ENCODE data around the gene FSIP1. TPM values are rescaled to one million over a fixed set of nuclear protein-coding genes. Genes with fewer than 3 reads are reported as not detected.

Gene FSIP1
- total RNA-seq, 1 experiment from 2014 or later, result 0.61 TPM

GRCh38 chr15:39692356-39693327 lies 90.0 kb downstream of the FSIP1 start:
- no peak overlapping the region for H3K27ac Mint-ChIP-seq
- peaks cover 21% of the 10 kb centered on the region for H3K4me1 Mint-ChIP-seq
- no peaks in the 10 kb centered on the region for H3K9me3 Mint-ChIP-seq
- CTCF ChIA-PET, result interaction anchor here (0.7 to 4.3 kb wide), 7 partner anchors 24 to 1129 kb away, joined by 3 to 53 read pairs (median 6); no protein-coding TSS in a partner anchor
- POLR2A ChIA-PET, result no interaction called here
- H3K27me3 Mint-ChIP-seq (ENCODE audit: low read depth), result no peaks in the 10 kb centered on the region
- ATAC-seq, result peak; percentile 93
- peak overlapping the region; percentile 3 for H3K4me3 Mint-ChIP-seq
- peak; percentile 29 for DNase-seq (ENCODE audit: low spot score)
- no peaks in the 10 kb centered on the region for H3K36me3 Mint-ChIP-seq
- TF ChIP-seq ZBTB21 (CRISPR knock-in tag; IDR thresholded peaks at IDR 0.05; ENCODE audit: borderline replicate concordance) (no peak), JAZF1 (CRISPR knock-in tag; IDR thresholded peaks at IDR 0.05) (no peak), ZNF317 (CRISPR knock-in tag; IDR thresholded peaks at IDR 0.05; ENCODE audit: borderline replicate concordance, low read depth) (no peak), IRF1 (CRISPR knock-in tag; IDR thresholded peaks at IDR 0.05) (no peak), SOX15 (CRISPR knock-in tag; IDR thresholded peaks at IDR 0.05) (no peak), TP53 (CRISPR knock-in tag; IDR thresholded peaks at IDR 0.05) (no peak), AFF4 (CRISPR knock-in tag; IDR thresholded peaks at IDR 0.05; ENCODE audit: borderline replicate concordance) (no peak), ELF4 (CRISPR knock-in tag; IDR thresholded peaks at IDR 0.05; ENCODE audit: low read depth) (no peak), NFATC4 (CRISPR knock-in tag; IDR thresholded peaks at IDR 0.05) (no peak), USF2 (CRISPR knock-in tag; IDR thresholded peaks at IDR 0.05) (no peak), E2F1 (CRISPR knock-in tag; IDR thresholded peaks at IDR 0.05) (no peak)
- TF ChIP-seq, protein P1, sequence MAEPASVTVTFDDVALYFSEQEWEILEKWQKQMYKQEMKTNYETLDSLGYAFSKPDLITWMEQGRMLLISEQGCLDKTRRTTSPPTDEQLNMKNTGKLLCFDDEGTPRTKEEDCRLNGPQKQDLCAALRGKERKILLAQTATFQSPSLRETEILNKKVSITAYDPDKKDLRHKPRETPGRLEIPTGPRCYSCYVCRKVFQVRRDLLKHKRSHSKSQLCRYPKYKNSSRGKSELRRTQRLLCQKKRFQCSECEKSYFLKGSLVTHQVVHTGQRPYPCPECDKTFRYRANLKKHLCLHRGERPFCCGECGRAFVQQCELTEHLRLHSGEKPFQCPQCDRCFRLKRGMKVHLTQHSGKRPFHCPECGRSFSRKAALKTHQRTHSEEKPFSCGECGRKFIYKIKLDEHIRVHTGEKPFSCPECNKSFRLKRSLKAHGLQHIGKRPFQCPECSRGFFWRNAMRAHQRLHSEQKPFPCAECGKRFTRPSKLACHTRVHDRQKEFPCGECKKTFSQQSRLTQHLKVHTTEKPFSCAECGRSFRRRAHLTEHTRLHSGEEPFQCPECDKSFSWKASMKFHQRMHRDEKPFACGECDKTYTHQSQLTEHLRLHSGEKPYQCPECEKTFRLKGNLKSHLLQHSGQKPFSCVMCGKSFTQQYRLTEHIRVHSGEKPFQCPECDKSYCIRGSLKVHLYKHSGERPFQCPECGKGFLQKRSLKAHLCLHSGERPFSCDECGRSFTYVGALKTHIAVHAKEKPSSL (CRISPR knock-in tag; conservative IDR thresholded peaks at IDR 0.05), result no peak
- TF ChIP-seq, protein P2, sequence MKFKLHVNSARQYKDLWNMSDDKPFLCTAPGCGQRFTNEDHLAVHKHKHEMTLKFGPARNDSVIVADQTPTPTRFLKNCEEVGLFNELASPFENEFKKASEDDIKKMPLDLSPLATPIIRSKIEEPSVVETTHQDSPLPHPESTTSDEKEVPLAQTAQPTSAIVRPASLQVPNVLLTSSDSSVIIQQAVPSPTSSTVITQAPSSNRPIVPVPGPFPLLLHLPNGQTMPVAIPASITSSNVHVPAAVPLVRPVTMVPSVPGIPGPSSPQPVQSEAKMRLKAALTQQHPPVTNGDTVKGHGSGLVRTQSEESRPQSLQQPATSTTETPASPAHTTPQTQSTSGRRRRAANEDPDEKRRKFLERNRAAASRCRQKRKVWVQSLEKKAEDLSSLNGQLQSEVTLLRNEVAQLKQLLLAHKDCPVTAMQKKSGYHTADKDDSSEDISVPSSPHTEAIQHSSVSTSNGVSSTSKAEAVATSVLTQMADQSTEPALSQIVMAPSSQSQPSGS (CRISPR knock-in tag; IDR thresholded peaks at IDR 0.05; ENCODE audit: borderline replicate concordance, low read depth), result no peak
- TF ChIP-seq, protein P3, sequence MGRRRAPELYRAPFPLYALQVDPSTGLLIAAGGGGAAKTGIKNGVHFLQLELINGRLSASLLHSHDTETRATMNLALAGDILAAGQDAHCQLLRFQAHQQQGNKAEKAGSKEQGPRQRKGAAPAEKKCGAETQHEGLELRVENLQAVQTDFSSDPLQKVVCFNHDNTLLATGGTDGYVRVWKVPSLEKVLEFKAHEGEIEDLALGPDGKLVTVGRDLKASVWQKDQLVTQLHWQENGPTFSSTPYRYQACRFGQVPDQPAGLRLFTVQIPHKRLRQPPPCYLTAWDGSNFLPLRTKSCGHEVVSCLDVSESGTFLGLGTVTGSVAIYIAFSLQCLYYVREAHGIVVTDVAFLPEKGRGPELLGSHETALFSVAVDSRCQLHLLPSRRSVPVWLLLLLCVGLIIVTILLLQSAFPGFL (CRISPR knock-in tag; IDR thresholded peaks at IDR 0.05; ENCODE audit: borderline replicate concordance), result no peak
- TF ChIP-seq, protein P4, sequence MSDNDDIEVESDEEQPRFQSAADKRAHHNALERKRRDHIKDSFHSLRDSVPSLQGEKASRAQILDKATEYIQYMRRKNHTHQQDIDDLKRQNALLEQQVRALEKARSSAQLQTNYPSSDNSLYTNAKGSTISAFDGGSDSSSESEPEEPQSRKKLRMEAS (CRISPR knock-in tag; IDR thresholded peaks at IDR 0.05), result no peak
- TF ChIP-seq, protein P5, sequence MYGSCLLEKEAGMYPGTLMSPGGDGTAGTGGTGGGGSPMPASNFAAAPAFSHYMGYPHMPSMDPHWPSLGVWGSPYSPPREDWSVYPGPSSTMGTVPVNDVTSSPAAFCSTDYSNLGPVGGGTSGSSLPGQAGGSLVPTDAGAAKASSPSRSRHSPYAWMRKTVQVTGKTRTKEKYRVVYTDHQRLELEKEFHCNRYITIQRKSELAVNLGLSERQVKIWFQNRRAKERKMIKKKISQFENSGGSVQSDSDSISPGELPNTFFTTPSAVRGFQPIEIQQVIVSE (CRISPR knock-in tag; IDR thresholded peaks at IDR 0.05; ENCODE audit: borderline replicate concordance), result no peak
- TF ChIP-seq, protein P6, sequence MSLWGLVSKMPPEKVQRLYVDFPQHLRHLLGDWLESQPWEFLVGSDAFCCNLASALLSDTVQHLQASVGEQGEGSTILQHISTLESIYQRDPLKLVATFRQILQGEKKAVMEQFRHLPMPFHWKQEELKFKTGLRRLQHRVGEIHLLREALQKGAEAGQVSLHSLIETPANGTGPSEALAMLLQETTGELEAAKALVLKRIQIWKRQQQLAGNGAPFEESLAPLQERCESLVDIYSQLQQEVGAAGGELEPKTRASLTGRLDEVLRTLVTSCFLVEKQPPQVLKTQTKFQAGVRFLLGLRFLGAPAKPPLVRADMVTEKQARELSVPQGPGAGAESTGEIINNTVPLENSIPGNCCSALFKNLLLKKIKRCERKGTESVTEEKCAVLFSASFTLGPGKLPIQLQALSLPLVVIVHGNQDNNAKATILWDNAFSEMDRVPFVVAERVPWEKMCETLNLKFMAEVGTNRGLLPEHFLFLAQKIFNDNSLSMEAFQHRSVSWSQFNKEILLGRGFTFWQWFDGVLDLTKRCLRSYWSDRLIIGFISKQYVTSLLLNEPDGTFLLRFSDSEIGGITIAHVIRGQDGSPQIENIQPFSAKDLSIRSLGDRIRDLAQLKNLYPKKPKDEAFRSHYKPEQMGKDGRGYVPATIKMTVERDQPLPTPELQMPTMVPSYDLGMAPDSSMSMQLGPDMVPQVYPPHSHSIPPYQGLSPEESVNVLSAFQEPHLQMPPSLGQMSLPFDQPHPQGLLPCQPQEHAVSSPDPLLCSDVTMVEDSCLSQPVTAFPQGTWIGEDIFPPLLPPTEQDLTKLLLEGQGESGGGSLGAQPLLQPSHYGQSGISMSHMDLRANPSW (CRISPR knock-in tag; conservative IDR thresholded peaks at IDR 0.05; ENCODE audit: low read depth), result no peak
